A549 (cell line): ENCODE measurements around the gene DIAPH2. TPM values are rescaled to one million over a fixed set of nuclear protein-coding genes. Genes with fewer than 3 reads are reported as not detected.
"Not testable (repeated sequence)": the region's sequence is repeated elsewhere in the genome, so short reads cannot be mapped to it uniquely, and the experiment has no call there.

Experiments
- ATAC-seq, 2 experiments: fragments of 200-7000 bp in 1 of 2; fragments of >200 bp in 1 of 2; cut with Nextera tagmentation in 1 of 2; cut with Tn5 transposase in 1 of 2; 3 replicates each; pipeline versions ENCODE4 v1.8.0 to v1.9.1; 2018 to 2020; ENCODE audit warnings: mild to moderate bottlenecking in 1 of 2, moderate library complexity in 1 of 2
- CTCF ChIA-PET: fragments of 300-600 bp; sonication (Branson Sonifier 250); formaldehyde crosslinking; extraction: SDS; loops from one replicate; lab custom pipeline; 2021; ENCODE audit warnings: antibody characterized with exemption, inconsistent platforms; lab: Yijun Ruan, JAX
- POLR2A ChIA-PET: fragments of 350-600 bp; formaldehyde crosslinking; extraction: SDS; loops from one replicate; lab custom pipeline; 2021; ENCODE audit warnings: antibody characterized with exemption, inconsistent platforms; lab: Yijun Ruan, JAX
- DNase-seq, 2 experiments: peaks; one replicate each; pipeline versions ENCODE4 v3.0.0 to v3.0.0-alpha.2; 2011 to 2016; ENCODE audit warnings: low read depth in 1 of 2, low spot score in 1 of 2
- FAIRE-seq: peaks from 2 replicates; lab custom pipeline; 2011; peaks lifted over from hg19 to GRCh38; lab: Jason Lieb, UNC
- H3K27ac ChIP-seq, 2 experiments: fragments of >200 bp; sonication (Bioruptor Twin); formaldehyde crosslinking; 3 replicates each; pipeline ENCODE4 v1.5.1; 2016 to 2017
- H3K4me1 ChIP-seq: fragments of >200 bp; sonication (Bioruptor Twin); formaldehyde crosslinking; 3 replicates; pipeline ENCODE4 v1.6.1; 2016
- H3K4me2 ChIP-seq: fragments of >200 bp; sonication (Bioruptor Twin); formaldehyde crosslinking; 3 replicates; pipeline ENCODE4 v1.6.1; 2016
- H3K4me3 ChIP-seq: fragments of >200 bp; sonication (Bioruptor Twin); formaldehyde crosslinking; 3 replicates; pipeline ENCODE4 v1.5.1; 2016
- H3K9me3 ChIP-seq: fragments of >200 bp; sonication (Bioruptor Twin); formaldehyde crosslinking; 3 replicates; pipeline ENCODE4 v1.6.1; 2016
- CBX2 ChIP-seq: fragments of 200-600 bp; sonication (generic); IDR thresholded peaks from 2 replicates; pipeline ENCODE4 v1.6.1; 2016; ENCODE audit warnings: low read depth, mild to moderate bottlenecking, borderline replicate concordance
- CTCF ChIP-seq: fragments of >200 bp; sonication (Bioruptor Twin); formaldehyde crosslinking; IDR thresholded peaks from 3 replicates; pipeline ENCODE4 v1.5.1; 2016
- EHF ChIP-seq: fragments of 250-450 bp; sonication (Bioruptor Pico); IDR thresholded peaks from 2 replicates; pipeline ENCODE4 v1.5.0; 2020; ENCODE audit warnings: mild to moderate bottlenecking
- HOXA7 ChIP-seq: fragments of 250-450 bp; sonication (Bioruptor Pico); IDR thresholded peaks from 2 replicates; pipeline ENCODE4 v1.5.0; 2020; ENCODE audit warnings: mild to moderate bottlenecking, moderate library complexity
- HOXB13 ChIP-seq: fragments of 250-450 bp; sonication (Bioruptor Pico); IDR thresholded peaks from 2 replicates; pipeline ENCODE4 v1.5.0; 2020; ENCODE audit warnings: low read depth, mild to moderate bottlenecking, moderate library complexity
- JUN ChIP-seq, 2 experiments: fragments of >200 bp; sonication (Bioruptor Twin); formaldehyde crosslinking; IDR thresholded peaks; 2 replicates in 1 of 2; 3 replicates in 1 of 2; pipeline ENCODE4 v1.6.1; 2016 to 2017
- JUNB ChIP-seq: fragments of >200 bp; sonication (Bioruptor Twin); formaldehyde crosslinking; IDR thresholded peaks from 2 replicates; pipeline ENCODE4 v1.6.1; 2016
- MAZ ChIP-seq: fragments of 150-350 bp; IDR thresholded peaks from 2 replicates; pipeline ENCODE4 v1.6.1; 2014; ENCODE audit warnings: antibody characterized with exemption, low read depth, low read length, borderline replicate concordance
- NPAS2 ChIP-seq: fragments of 250-450 bp; sonication (Bioruptor Pico); IDR thresholded peaks from 2 replicates; pipeline ENCODE4 v1.8.0; 2022; ENCODE audit warnings: mild to moderate bottlenecking, moderate library complexity, borderline replicate concordance
- PBX3 ChIP-seq: IDR thresholded peaks from 2 replicates; pipeline ENCODE4 v1.6.1; 2012
- POLR2A ChIP-seq: IDR thresholded peaks from 2 replicates; pipeline ENCODE4 v1.6.1; 2012; ENCODE audit warnings: mild to moderate bottlenecking, low read length
- RFX5 ChIP-seq: fragments of 450-650 bp; IDR thresholded peaks from 2 replicates; pipeline ENCODE4 v1.7.1; 2014; ENCODE audit warnings: antibody characterized with exemption, mild to moderate bottlenecking, moderate library complexity
- RNF2 ChIP-seq: fragments of 200-600 bp; sonication (generic); IDR thresholded peaks from 2 replicates; pipeline ENCODE4 v1.6.1; 2016; ENCODE audit warnings: low read depth, mild to moderate bottlenecking, antibody characterized with exemption, moderate library complexity, borderline replicate concordance
- ZFP36 ChIP-seq: fragments of 450-650 bp; IDR thresholded peaks from 2 replicates; pipeline ENCODE4 v1.6.1; 2014; ENCODE audit warnings: borderline replicate concordance; ENCODE audit not compliant: partially characterized antibody
- ZNF302 ChIP-seq: fragments of 250-450 bp; sonication (Bioruptor Pico); IDR thresholded peaks from 2 replicates; pipeline ENCODE4 v1.9.0; 2021; ENCODE audit warnings: inconsistent platforms, mild to moderate bottlenecking, moderate library complexity
- WGBS: methylation state at CpG from one replicate; pipeline ENCODE4 v1.1.6; 2017; ENCODE audit errors: missing lambda C conversion rate; 5-methylcytosine and 5-hydroxymethylcytosine counted together
- polyA plus RNA-seq, 4 experiments: library from polyadenylated mRNA; depleted of rRNA in 3 of 4; stranded (reverse); fragments of >200 nt; fragmentation: RNase III in 1 of 4; extraction: RNeasy Plus Mini Kit Qiagen cat#74134 plus additional on column Dnase treatment in 1 of 4; gene quantifications; 2 replicates in 3 of 4; 3 replicates in 1 of 4; pipeline ENCODE4 v1.2.3, GENCODE V29; 2011 to 2017
- TF ChIP-seq, protein P1 (sequence below): fragments of 200-600 bp; sonication (generic); IDR thresholded peaks from 2 replicates; pipeline ENCODE4 v1.6.1; 2016; ENCODE audit warnings: antibody characterized with exemption, mild to moderate bottlenecking, moderate library complexity

The DIAPH2 gene
- polyA plus RNA-seq, 2 of the 4 experiments (the other 2 are of a cell fraction): 3.7 to 10.0 TPM

- peaks cover 27% of the 10 kb centered on the region for H3K4me1 ChIP-seq
- TF ChIP-seq HOXB13 (CRISPR knock-in tag) (no peak), CTCF (no peak), RFX5 (no peak), ZFP36 (no peak), EHF (CRISPR knock-in tag) (no peak), JUNB (no peak), POLR2A (no peak), ZNF302 (CRISPR knock-in tag) (no peak), JUN (IDR thresholded peaks at IDR 0.05) (no peak), MAZ (no peak)
- TF ChIP-seq, all 56 proteins: peak for 0
- FAIRE-seq (no peak), DNase-seq (no peak), ATAC-seq (no peak)
- Histone ChIP-seq H3K9me3 (no peaks in the 10 kb centered on the region), H3K27ac (no peak overlapping the region), H3K4me3 (no peak overlapping the region), H3K4me2 (no peak overlapping the region)
- ChIA-PET CTCF (no interaction called here), POLR2A (no interaction called here)
- WGBS: 81% methylated on average over 4 of the region's 4 CpGs
These were observed 720.5 kb downstream of the DIAPH2 start for GRCh38 chrX:97405031-97405660.

DNA sequence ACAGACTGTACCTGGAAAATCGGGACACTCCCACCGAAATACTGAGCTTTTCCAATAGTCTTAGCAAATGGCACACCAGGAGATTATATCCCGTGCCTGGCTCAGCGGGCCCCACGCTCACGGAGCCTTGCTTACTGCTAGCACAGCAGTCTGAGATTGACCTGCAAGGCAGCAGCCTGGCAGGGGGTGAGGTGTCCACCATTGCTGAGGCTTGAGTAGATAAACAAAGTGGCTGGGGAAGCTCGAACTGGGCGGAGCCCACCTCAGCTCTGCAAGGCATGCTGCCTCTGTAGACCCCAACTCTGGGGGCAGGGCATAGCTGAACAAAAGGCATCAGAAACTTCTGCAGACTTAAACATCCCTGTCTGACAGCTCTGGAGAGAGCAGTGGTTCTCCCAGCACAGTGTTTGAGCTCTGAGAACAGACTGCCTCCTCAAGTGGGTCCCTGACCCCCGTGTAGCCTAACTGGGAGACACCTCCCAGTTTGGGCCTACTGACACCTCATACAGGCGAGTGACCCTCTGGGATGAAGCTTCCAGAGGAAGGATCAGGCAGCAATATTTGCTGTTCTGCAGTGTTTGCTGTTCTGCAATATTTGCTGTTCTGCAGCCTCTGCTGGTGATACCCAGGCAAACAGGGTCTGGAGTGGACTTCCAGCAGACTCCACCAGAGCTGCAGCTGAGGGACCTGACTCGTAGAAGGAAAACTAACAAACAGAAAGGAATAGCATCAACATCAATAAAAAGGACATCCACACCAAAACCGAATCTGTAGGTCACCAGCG lies 725.2 kb downstream of the DIAPH2 start:
- CTCF ChIA-PET, H3K4me3 ChIP-seq, POLR2A ChIA-PET, H3K9me3 ChIP-seq, H3K4me2 ChIP-seq, DNase-seq, ATAC-seq, H3K27ac ChIP-seq, FAIRE-seq, H3K4me1 ChIP-seq: not testable (repeated sequence)
- WGBS: 89% methylated on average over 12 of the region's 13 CpGs

GRCh38 chrX:97416461-97416860 lies 731.8 kb downstream of the DIAPH2 start:
- FAIRE-seq: no peak
- CTCF ChIA-PET: interaction anchor here (0.6 kb wide), 1 partner anchor 24 kb away, joined by 4 read pairs; no protein-coding TSS in a partner anchor

More at GRCh38 chrX:97416461-97416860, 731.8 kb downstream of the DIAPH2 start:
- H3K9me3 ChIP-seq: no peaks in the 10 kb centered on the region
- no peak for TF ChIP-seq CBX2
- no peak for TF ChIP-seq PBX3
- no peak for TF ChIP-seq RNF2
- TF ChIP-seq, protein P1, sequence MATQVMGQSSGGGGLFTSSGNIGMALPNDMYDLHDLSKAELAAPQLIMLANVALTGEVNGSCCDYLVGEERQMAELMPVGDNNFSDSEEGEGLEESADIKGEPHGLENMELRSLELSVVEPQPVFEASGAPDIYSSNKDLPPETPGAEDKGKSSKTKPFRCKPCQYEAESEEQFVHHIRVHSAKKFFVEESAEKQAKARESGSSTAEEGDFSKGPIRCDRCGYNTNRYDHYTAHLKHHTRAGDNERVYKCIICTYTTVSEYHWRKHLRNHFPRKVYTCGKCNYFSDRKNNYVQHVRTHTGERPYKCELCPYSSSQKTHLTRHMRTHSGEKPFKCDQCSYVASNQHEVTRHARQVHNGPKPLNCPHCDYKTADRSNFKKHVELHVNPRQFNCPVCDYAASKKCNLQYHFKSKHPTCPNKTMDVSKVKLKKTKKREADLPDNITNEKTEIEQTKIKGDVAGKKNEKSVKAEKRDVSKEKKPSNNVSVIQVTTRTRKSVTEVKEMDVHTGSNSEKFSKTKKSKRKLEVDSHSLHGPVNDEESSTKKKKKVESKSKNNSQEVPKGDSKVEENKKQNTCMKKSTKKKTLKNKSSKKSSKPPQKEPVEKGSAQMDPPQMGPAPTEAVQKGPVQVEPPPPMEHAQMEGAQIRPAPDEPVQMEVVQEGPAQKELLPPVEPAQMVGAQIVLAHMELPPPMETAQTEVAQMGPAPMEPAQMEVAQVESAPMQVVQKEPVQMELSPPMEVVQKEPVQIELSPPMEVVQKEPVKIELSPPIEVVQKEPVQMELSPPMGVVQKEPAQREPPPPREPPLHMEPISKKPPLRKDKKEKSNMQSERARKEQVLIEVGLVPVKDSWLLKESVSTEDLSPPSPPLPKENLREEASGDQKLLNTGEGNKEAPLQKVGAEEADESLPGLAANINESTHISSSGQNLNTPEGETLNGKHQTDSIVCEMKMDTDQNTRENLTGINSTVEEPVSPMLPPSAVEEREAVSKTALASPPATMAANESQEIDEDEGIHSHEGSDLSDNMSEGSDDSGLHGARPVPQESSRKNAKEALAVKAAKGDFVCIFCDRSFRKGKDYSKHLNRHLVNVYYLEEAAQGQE: no peak
- TF ChIP-seq HOXA7 (CRISPR knock-in tag): no peak
- no peak for TF ChIP-seq RFX5
- TF ChIP-seq NPAS2 (CRISPR knock-in tag): no peak
- DNase-seq (no peak), ATAC-seq (no peak)
- POLR2A ChIA-PET: no interaction called here
- H3K27ac ChIP-seq: no peak overlapping the region
- peaks cover 4% of the 10 kb centered on the region; the same call in 2 of the 3 replicates for H3K4me1 ChIP-seq
- H3K4me3 ChIP-seq: no peak overlapping the region
- H3K4me2 ChIP-seq: no peak overlapping the region
- WGBS: 78% methylated on average over 1 of the region's 1 CpG
